Liver (tissue), 9 donors: ENCODE measurements around the gene PFKP. TPM values are rescaled to one million over a fixed set of nuclear protein-coding genes. Genes with fewer than 3 reads are reported as not detected.

Experiments
- DNase-seq: peaks from one replicate; pipeline ENCODE4 v3.0.0-alpha.2; 2017; ENCODE audit warnings: low spot score
- H3K27ac ChIP-seq, 2 donors: one replicate each; pipeline ENCODE4 v1.7.0; 2013; ENCODE audit warnings: inconsistent platforms in 2 of 2, low read length in 2 of 2, control low read depth in 1 of 2, low read depth in 1 of 2, mild to moderate bottlenecking in 1 of 2
- H3K27me3 ChIP-seq, 4 donors: one replicate each; pipeline versions ENCODE4 v1.6.1 to v1.7.0; 2013; ENCODE audit warnings: low read length in 3 of 4, inconsistent platforms in 1 of 4, mild to moderate bottlenecking in 1 of 4, moderate library complexity in 1 of 4; ENCODE audit not compliant: control insufficient read depth in 4 of 4, insufficient read depth in 4 of 4
- H3K36me3 ChIP-seq, 4 donors: one replicate each; pipeline versions ENCODE4 v1.6.1 to v1.7.0; 2013; ENCODE audit warnings: low read length in 3 of 4, mild to moderate bottlenecking in 3 of 4, low read depth in 1 of 4, moderate library complexity in 1 of 4; ENCODE audit not compliant: control insufficient read depth in 4 of 4, insufficient read depth in 3 of 4
- H3K4me1 ChIP-seq, 4 donors: one replicate each; pipeline versions ENCODE4 v1.6.1 to v1.7.0; 2013; ENCODE audit warnings: low read length in 3 of 4, mild to moderate bottlenecking in 3 of 4, moderate library complexity in 1 of 4; ENCODE audit not compliant: control insufficient read depth in 4 of 4, insufficient read depth in 4 of 4
- H3K4me3 ChIP-seq, 3 donors: one replicate each; pipeline versions ENCODE4 v1.6.1 to v1.7.0; 2013; ENCODE audit warnings: low read length in 3 of 3, control low read depth in 1 of 3, low read depth in 1 of 3, mild to moderate bottlenecking in 1 of 3
- H3K9ac ChIP-seq, 2 donors: one replicate each; pipeline ENCODE4 v1.7.0; 2013; ENCODE audit warnings: low read length in 2 of 2, mild to moderate bottlenecking in 2 of 2, moderate library complexity in 2 of 2, control low read depth in 1 of 2, low read depth in 1 of 2
- H3K9me3 ChIP-seq, 4 donors: one replicate each; pipeline versions ENCODE4 v1.6.1 to v1.7.0; 2013; ENCODE audit warnings: low read length in 3 of 4; ENCODE audit not compliant: control insufficient read depth in 4 of 4
- ATF3 ChIP-seq: IDR thresholded peaks from 2 replicates; pipeline ENCODE4 v1.6.1; 2016; ENCODE audit warnings: antibody characterized with exemption
- CTCF ChIP-seq: fragments of 150-350 bp; IDR thresholded peaks from 2 replicates; pipeline ENCODE4 v1.5.1; 2017; ENCODE audit warnings: improper control_type of control experiment, low read depth, low read length; ENCODE audit not compliant: missing input control
- EGR1 ChIP-seq, 2 donors: IDR thresholded peaks; 2 replicates each; pipeline ENCODE4 v1.6.1; 2016 to 2018; ENCODE audit warnings: antibody characterized with exemption in 2 of 2, low read depth in 2 of 2
- FOXA1 ChIP-seq: IDR thresholded peaks from 2 replicates; pipeline ENCODE4 v1.6.1; 2016; ENCODE audit warnings: antibody characterized with exemption
- FOXA2 ChIP-seq: IDR thresholded peaks from 2 replicates; pipeline ENCODE4 v1.6.1; 2016; ENCODE audit warnings: antibody characterized with exemption
- GABPA ChIP-seq, 2 donors: IDR thresholded peaks in 1 of 2; conservative IDR thresholded peaks in 1 of 2; 2 replicates each; pipeline ENCODE4 v1.6.1; 2016; ENCODE audit warnings: antibody characterized with exemption in 2 of 2, mild to moderate bottlenecking in 1 of 2, moderate library complexity in 1 of 2
- HNF4A ChIP-seq, 2 donors: conservative IDR thresholded peaks; 2 replicates each; pipeline ENCODE4 v1.6.1; 2016; ENCODE audit warnings: antibody characterized with exemption in 2 of 2, mild to moderate bottlenecking in 2 of 2
- HNF4G ChIP-seq: IDR thresholded peaks from 2 replicates; pipeline ENCODE4 v1.6.1; 2016; ENCODE audit warnings: antibody characterized with exemption
- JUND ChIP-seq, 2 donors: IDR thresholded peaks; 2 replicates each; pipeline ENCODE4 v1.6.1; 2016; ENCODE audit warnings: antibody characterized with exemption in 2 of 2
- MAX ChIP-seq: IDR thresholded peaks from 2 replicates; pipeline ENCODE4 v1.6.1; 2016; ENCODE audit warnings: antibody characterized with exemption
- NR2F2 ChIP-seq: IDR thresholded peaks from 2 replicates; pipeline ENCODE4 v1.6.1; 2016; ENCODE audit warnings: antibody characterized with exemption
- RAD21 ChIP-seq, 2 donors: IDR thresholded peaks; 2 replicates each; pipeline ENCODE4 v1.6.1; 2016; ENCODE audit warnings: antibody characterized with exemption in 2 of 2, mild to moderate bottlenecking in 2 of 2
- REST ChIP-seq: IDR thresholded peaks from 2 replicates; pipeline ENCODE4 v1.6.1; 2016; ENCODE audit warnings: antibody characterized with exemption, mild to moderate bottlenecking
- RXRA ChIP-seq, 2 donors: IDR thresholded peaks; 2 replicates each; pipeline ENCODE4 v1.6.1; 2017 to 2018; ENCODE audit warnings: antibody characterized with exemption in 2 of 2, mild to moderate bottlenecking in 1 of 2
- SP1 ChIP-seq: IDR thresholded peaks from 2 replicates; pipeline ENCODE4 v1.6.1; 2018; ENCODE audit warnings: antibody characterized with exemption, mild to moderate bottlenecking
- TAF1 ChIP-seq: conservative IDR thresholded peaks from 2 replicates; pipeline ENCODE4 v1.6.1; 2016; ENCODE audit warnings: antibody characterized with exemption, mild to moderate bottlenecking
- YY1 ChIP-seq: IDR thresholded peaks from 2 replicates; pipeline ENCODE4 v1.6.1; 2016; ENCODE audit warnings: antibody characterized with exemption, mild to moderate bottlenecking
- WGBS: extraction: QIAGEN DNeasy Blood & Tissue Kit; methylation state at CpG from one replicate; pipeline ENCODE4 v1.1.7; 2013; 5-methylcytosine and 5-hydroxymethylcytosine counted together
- polyA plus RNA-seq, 2 donors: library from polyadenylated mRNA; stranded (reverse) in 1 of 2; unstranded in 1 of 2; fragments of 200-250 nt in 1 of 2; fragments of >200 nt in 1 of 2; fragmentation: Nextera tagmentation in 1 of 2; extraction: Ambion mirVana in 1 of 2; gene quantifications; one replicate each; pipeline versions ENCODE4 v1.2.1 to v1.2.3, GENCODE V29; 2013 to 2015
- total RNA-seq, 2 donors: library from RNA; depleted of rRNA; stranded (reverse); fragments of >200 nt; gene quantifications; one replicate each; pipeline ENCODE4 v1.2.3, GENCODE V29; 2014
- TF ChIP-seq, protein P1 (sequence below): IDR thresholded peaks from 2 replicates; pipeline ENCODE4 v1.6.1; 2016; ENCODE audit warnings: antibody characterized with exemption
- donor health status: healthy.
- donor health status: healthy.
- donor health status: healthy.
- donor health status: healthy.
- donor health status: healthy.

PFKP gene
- total and polyA plus RNA-seq, 4 donors: 1.1 to 5.0 (median 2.8) TPM

GRCh38 chr10:3022027-3022426 lies 45.3 kb upstream of the PFKP start (continued):
- TF ChIP-seq SP1: no peak
- TF ChIP-seq NR2F2: no peak

DNA sequence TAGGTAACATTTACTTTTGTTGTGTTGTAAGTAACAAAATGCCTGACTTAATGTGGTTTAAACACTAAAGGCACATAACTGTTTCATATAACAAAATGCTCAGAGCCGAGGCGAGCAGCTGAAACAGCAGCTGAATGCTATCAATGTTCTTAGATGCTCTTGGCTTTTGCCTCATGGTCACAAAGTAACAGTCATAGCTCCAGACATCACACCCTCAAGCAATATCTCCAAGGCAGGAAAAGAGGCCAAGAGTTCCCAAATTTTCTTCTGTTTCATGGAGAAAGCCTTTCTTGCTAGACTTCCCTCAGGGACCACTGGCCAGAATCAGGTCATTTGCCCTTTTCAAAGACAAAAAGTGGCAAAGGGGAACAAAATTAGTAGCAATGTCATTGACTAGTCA lies 43.5 kb upstream of the PFKP start:
- H3K4me1 ChIP-seq: no peaks in the 10 kb centered on the region
- H3K9me3 ChIP-seq: peaks cover 0 to 2% (median 0%) of the 10 kb centered on the region in 4 donors
- H3K4me3 ChIP-seq: no peak overlapping the region
- TF ChIP-seq ATF3: no peak
- TF ChIP-seq, protein P1, sequence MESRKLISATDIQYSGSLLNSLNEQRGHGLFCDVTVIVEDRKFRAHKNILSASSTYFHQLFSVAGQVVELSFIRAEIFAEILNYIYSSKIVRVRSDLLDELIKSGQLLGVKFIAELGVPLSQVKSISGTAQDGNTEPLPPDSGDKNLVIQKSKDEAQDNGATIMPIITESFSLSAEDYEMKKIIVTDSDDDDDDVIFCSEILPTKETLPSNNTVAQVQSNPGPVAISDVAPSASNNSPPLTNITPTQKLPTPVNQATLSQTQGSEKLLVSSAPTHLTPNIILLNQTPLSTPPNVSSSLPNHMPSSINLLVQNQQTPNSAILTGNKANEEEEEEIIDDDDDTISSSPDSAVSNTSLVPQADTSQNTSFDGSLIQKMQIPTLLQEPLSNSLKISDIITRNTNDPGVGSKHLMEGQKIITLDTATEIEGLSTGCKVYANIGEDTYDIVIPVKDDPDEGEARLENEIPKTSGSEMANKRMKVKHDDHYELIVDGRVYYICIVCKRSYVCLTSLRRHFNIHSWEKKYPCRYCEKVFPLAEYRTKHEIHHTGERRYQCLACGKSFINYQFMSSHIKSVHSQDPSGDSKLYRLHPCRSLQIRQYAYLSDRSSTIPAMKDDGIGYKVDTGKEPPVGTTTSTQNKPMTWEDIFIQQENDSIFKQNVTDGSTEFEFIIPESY: no peak
- no peak for TF ChIP-seq YY1
- TF ChIP-seq RXRA (IDR thresholded peaks at IDR 0.05): no peak
- TF ChIP-seq TAF1: no peak
- no peak for TF ChIP-seq NR2F2
- TF ChIP-seq REST: no peak
- TF ChIP-seq HNF4G: no peak
- no peak for TF ChIP-seq FOXA1
- no peak for TF ChIP-seq FOXA2
- no peak for TF ChIP-seq JUND (IDR thresholded peaks at IDR 0.05)
- no peak for TF ChIP-seq SP1
- TF ChIP-seq CTCF: no peak
- no peak for TF ChIP-seq RAD21 (IDR thresholded peaks at IDR 0.05)
- no peak for TF ChIP-seq HNF4A (conservative IDR thresholded peaks at IDR 0.05)
- TF ChIP-seq EGR1 (IDR thresholded peaks at IDR 0.05; ENCODE audit: low read depth in 2 of 2): no peak
- TF ChIP-seq GABPA (IDR thresholded peaks at IDR 0.05 in 1 of 2, conservative IDR thresholded peaks at IDR 0.05 in 1 of 2): no peak
- no peak for TF ChIP-seq MAX
- no peaks in the 10 kb centered on the region for H3K36me3 ChIP-seq
- no peaks in the 10 kb centered on the region for H3K27me3 ChIP-seq
- no peak overlapping the region for H3K9ac ChIP-seq
- 80% methylated on average over 2 of the region's 2 CpGs for WGBS
- no peak for DNase-seq
- no peak overlapping the region for H3K27ac ChIP-seq
